GM19455 (cell line): ENCODE results near the gene FRRS1L.

Source experiments
- ATAC-seq: cut with Tn5 transposase; IDR thresholded peaks from one replicate; pipeline ENCODE4 v1.9.1; 2021; ENCODE audit not compliant: unreplicated experiment

FRRS1L gene

DNA sequence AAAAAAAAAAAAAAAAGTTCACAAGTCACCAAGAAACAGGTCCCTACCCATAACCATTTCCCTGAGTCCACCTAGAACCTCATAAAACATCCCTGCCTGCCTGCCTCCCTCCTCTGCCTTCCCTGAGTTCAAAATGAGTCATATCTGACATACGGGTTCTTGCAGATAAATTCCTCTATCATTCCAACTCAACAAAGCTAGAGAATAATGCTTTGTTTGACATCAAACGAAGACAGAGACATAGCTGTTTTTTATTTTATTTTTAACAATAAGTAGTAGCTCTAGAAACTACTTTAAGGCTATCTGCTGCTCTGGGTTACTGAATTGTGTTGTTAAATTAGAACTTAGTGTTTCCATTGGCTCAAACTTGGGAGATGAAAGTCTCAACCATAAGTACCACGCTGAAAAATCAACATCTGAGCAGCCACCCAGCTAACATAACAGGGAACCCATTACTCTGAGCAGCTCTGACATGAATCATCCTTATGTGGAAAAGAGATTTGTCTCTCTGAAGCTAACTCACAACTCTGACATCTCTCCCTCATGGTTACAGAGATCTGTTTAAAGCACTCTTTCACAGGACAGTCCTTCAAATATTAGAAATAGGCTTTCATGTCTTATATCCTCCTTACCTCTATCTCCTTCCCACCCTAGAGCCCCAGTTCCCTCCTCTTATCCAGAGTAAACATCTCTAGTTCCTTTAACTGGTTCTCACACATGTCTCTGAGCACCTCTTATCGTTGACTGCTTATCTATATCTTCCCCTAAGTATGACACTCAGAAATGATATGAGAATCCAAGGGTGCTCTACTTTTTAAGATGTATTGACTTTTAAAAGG lies 59.4 kb downstream of the FRRS1L start:
- no peak for ATAC-seq

DNA sequence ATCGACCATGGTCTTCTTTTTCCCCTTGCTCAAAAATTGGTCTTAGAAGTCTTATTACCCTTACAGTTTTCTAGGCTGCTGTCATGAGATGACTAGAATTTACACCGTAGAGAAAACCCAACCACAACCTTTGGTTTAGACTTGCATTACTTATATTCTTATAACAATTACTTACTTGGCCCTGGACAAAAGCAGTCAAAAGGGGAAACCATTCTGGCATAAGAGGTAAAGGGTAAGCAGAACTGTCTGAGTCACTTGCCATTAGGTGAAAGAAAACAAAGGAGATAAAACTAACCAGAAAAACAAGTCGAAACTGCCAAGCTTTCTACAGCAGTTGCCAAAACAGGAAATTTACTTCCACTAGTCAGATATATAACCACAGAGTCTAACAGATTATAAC lies 65.2 kb downstream of the FRRS1L start:
- ATAC-seq, result peak; percentile 69

DNA sequence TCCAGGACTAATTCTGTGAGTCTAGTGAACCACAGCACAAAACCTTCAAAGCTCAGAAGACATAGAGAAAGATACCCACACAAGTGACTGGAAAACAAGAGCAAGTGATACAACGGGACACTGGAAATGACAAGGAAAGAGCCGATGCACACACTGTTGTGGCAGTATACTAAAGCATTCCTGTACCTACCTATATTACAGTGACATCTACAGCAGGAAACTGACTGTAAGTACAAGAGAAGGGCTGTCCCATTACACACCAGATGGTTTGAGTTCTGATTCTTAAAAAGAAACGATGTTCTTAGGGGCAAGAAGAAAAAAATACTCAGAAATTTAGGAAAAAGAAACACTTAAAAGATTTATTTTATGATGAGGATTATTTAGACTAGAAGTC lies 65.8 kb downstream of the FRRS1L start:
- ATAC-seq, result no peak

DNA sequence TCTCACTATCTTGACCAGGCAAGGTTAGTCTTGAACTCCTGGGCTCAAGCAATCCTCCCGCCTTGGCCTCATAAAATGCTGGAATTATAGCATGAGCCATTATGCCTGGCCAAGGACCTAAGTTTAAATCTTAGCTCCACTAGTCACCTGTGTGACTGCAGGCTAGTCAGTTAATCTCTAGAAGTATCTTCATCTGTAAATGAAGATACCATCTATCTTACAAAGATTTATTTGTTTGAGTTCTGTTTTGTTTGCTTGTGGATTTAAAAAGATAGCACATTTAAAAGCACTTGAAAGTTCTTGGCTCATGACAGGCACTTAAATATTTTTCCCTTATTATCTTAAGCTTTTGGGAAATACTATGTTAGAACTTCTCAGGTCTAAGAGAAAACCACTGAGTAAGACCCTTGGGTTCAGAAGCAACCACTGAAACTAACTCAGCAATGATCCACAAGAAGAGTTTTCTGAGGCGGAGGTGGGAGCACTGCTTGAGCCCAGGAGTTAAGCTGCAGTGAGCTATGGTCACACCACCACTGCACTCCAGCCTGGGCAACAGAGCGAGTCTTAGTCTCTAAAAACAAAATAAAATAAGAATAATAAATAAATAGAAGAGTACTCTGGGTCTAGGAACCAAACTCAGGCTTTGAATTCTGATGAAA lies 66.4 kb downstream of the FRRS1L start:
- ATAC-seq, result no peak

DNA sequence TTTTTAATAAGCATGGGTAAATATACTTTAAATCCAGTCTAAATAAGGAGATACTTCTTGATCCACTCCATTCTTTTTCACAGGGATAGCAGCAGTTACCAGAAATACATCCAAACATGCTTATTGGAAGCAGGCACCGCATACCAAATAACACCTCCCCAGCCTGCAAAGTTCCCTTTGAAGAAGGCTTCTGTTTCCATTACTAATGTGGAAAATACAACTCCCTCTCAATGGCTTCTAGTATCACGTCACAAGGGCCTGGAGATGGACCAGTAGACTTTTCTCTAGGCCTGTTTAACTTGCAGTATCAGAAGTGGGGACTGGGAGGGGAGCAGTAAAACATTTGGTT lies 68.1 kb downstream of the FRRS1L start:
- no peak for ATAC-seq

DNA sequence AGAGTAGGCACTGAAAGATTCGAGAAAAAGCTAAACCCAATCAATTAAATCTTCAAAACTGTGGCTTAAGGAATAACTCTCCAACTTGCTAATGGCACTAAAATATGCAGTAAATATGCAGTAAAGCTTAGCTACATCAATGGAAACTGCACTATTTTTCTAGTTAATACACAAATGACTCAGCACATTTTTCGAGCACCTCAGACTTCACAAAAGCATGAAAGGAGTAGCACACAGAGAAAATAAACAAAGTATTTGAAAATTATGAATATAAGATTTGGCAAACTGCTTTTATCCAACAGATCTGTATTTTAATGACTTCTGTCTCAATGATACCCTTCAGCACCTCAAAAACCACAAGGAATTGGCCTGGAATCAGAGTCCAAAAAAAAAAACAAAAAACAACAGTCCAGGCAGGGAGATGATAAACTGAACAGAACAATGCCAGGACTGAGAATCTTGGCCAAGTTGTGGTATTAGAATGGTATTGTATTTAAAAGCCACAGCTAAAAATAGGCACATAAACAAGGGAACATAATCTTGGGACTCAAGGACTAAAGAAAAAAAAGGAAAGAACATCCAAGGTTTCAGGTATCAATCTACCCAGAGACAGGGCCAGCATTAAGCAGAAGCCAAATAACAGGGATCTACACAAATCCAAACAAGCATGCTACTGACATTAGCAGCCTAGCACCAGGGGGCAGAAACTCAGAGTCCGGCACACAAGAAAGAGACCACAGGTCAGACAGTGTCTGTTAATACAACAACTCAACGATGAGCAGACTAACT lies 68.7 kb downstream of the FRRS1L start:
- ATAC-seq, result no peak

DNA sequence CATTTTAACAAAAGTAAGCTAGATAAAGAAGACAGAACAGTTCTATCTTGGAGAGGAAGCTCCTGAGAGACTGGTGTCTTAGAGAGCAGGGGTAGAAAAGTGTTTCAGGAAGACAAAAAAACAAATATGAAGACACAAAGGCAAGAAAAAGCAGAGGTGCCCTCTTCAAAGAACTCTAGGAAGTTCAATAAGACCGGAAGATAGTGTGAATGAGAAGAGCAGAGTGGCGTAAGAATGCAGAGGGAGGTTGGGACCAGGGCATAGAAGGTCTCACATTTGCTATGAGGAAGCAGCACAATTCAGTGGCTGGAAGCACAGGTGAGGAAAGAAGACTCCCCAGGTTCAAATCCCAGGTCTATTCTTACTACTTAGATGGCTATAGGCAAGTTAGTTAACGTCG lies 69.9 kb downstream of the FRRS1L start:
- no peak for ATAC-seq

DNA sequence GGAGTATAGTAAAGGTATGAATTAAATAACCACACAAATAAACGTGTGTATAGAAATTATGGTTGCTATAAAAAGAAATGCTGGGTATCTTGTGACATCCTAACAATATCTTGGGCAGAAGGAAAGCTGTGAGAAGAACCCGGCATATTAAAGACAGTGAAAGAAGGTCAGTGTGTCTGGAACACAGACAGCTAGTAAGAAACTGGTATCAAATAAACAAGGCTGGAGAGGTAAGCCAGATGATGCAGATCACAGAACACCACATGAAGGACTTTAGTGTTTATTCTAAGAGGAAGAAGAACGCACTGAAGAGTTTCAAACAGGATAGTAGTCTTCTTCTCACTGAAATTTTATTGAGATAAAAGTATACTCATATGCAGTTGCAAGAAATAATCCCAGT lies 71.7 kb downstream of the FRRS1L start:
- ATAC-seq, result no peak

DNA sequence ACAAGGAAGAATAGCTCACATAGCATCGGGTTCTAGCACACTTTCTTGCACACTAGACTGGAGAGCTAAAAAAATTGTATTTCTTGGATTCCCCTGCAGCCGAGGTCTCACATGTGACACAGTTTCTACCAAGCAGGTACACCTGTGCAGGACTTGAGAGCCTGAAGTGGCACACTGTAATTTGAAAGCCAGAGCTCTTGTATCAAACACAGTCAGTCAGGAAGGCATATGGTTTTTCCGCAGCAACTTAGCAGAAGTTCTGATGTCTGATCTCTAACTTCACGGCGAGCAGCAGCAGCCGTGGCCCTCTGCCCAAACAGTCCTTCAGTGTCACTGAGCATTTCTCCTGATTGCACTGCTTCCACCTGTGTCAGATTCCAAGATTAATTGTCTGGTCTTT lies 72.8 kb downstream of the FRRS1L start:
- no peak for ATAC-seq

DNA sequence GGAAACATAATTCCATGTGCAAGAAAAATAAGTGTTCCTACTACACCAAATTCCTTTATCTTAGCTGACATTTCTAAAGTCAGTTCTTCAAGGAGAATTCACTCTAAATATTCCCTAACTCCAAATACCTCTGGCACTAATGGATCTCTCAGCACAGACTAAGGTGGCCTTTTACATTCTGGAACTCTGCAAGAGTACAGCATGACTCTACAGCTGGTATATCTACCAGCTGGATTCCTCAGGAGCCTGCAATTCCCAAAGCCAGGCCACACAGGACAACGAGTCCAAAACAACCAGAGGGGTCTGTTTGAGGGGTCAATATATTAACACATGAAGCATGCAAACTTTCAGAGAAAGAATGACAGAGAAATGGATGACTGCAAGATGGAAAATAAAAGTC lies 74.5 kb downstream of the FRRS1L start:
- ATAC-seq, result no peak

DNA sequence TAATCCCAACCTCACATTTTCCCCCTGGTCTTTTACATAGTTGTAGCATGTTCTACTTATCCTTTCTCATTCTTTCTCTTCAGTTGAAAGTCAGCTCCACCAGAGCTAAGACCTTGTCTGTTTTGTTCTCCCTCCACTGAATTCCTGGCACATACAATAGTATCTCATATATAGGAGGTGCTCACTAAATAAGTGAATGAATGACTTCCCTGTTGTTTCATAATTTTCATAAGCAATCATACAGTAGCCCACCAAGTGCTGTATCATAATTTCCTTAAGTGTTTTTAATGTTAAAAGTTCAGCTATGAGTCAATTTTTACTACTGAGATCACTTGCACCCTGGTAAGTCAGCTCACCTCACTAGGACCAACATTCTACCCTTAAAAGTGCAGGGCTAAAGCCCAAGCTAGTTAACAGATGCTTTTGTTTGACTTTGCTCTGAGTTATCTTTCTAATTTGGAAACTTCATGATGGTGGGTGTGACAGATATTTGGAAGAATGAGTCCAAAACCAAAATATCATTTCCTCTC lies 74.9 kb downstream of the FRRS1L start:
- no peak for ATAC-seq

DNA sequence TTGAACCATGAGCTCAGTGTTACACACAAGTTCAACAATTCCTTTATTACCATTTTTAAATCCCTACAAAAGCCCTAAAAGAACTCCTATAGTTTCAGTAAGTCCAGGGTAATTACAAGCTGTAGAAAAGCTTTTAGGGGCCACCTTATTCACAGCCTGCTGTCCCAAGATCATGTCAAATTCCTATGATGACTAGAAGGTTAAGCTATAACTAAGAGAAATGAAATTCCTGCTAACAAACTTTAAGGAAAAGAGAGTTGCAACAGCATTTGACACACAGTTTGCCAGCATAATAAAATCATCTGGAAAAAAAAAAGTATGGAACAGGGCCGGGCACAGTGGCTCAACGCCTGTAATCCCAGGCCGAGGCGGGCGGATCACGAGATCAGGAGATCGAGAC lies 78.8 kb downstream of the FRRS1L start:
- ATAC-seq, result no peak

DNA sequence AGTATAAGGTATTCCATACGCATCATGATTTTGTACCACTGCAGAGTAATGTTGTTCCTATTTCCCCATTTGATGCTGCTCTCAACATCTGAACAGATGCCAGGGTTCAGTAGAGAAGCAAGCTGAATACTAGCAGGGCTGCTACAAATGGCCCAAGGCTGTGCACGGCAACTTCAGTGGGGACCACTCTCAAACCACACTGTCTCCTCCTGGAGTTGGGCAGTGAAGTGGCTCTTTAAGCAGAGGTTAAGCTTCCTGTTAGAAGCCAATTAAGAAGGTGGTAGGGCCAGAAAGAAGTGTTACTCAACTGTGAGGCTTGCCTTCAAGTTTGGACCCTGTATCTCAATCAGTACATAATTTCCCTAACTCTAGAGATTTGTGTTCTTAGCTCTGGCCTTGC lies 79.3 kb downstream of the FRRS1L start:
- ATAC-seq, result no peak

DNA sequence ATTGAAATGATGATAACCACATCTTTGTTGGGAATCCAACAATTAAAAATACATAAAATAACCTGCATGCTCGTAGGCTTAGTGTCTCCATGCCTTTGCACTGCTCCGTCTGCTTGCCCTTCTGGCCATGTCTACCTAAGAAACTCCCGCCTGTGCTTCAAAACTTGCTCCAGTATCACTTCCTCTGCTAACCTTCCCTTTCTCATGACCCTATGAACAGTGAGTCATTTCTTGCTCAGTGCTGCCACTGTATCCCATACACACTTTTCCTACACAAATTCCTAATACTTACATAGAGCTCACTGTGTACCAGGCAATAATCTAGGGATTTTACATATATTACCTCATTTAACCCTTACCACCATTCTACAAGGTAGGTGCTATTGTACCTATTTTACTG lies 80.8 kb downstream of the FRRS1L start:
- ATAC-seq, result no peak

DNA sequence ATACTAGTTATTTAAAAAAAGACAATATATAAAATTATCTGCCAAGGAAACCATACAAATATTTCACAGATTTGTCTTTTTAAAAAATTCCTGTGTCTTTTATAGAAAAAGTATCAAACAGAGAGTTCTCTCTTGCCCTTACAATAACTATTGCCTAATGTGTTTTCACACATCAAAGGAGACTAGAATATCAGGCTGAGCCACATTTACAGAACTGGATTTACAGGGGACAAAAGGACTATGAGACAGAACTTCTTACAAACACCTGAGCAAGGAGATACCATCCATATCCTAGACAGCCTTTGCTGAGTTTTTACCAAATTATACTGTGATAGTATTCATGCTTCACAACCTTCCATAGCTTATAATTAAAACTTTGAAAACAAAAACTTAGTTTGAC lies 81.5 kb downstream of the FRRS1L start:
- no peak for ATAC-seq

DNA sequence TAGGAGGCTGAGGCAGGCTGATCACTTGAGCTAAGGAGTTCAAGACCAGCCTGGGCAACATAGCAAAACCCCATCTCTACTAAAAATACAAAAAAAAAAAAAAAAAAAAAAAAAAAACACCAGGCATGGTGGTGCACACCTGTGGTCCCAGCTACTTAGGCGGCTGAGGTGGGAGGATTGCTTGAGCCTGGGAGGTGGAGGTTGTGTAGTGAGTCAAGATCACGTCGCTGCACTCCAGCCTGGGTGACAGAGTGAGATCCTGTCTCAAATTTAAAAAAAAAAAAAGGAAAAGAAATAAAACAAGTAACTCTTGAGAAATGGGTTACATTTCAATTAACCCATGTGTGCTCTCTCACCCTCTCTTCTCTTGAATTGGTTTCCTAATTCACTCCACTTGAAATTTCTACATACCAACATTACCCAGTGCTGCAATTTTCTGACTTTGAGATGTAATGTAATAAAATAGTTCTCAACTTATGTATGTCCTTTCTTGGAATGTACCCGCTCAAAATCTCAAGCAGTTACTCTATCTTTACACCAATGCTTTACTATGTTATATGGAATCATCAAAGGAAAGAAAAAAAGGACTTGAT lies 83.1 kb downstream of the FRRS1L start:
- no peak for ATAC-seq

DNA sequence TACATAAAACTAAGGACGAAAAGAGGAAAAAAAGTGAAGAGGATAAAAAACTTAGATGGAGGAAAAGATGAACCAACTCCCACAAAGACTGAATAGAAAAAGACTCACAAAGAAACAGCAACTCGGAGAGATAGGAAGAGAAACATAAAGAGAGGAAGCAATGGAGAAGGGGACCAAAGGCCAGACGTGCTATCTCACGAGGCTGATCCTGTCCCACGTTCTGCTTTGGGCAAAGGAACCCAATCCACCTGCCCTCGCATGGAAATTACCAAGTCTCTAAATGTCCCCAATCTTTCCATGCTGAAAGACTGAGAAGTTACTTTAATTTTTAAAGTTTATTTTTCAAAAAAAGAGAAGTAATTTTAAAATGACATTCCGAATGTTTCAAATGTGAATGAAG lies 83.9 kb downstream of the FRRS1L start:
- ATAC-seq, result no peak

DNA sequence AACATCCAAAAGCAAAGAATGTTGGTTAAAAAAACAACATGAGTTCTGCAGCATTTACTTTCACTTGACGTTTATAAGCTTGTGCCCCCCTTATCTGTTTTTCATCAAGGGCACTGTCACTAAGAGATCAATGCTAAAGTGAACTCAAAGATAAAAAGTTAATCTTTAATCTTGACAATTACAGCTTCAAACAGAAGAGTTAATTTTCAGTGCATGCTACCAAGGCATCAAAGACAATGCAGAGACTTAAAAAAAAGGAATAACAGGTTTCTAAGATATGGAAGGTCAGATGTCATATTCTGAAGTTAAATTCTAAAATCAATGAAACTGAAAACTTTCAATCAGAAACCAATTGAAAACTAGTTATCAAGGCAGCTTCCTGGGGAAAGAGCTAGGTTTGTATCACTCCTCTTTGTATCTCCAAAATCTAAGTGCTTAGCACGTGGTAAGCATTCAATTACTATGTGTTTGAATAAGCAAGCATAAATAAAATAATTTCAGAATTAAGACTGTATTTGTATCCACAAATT lies 84.9 kb downstream of the FRRS1L start:
- no peak for ATAC-seq
